Measurements from ENCODE around the gene PRKCA.

GRCh38 chr17:66859353-66859752 lies 556.9 kb downstream of the PRKCA start:
- TF ChIP-seq, protein P1, sequence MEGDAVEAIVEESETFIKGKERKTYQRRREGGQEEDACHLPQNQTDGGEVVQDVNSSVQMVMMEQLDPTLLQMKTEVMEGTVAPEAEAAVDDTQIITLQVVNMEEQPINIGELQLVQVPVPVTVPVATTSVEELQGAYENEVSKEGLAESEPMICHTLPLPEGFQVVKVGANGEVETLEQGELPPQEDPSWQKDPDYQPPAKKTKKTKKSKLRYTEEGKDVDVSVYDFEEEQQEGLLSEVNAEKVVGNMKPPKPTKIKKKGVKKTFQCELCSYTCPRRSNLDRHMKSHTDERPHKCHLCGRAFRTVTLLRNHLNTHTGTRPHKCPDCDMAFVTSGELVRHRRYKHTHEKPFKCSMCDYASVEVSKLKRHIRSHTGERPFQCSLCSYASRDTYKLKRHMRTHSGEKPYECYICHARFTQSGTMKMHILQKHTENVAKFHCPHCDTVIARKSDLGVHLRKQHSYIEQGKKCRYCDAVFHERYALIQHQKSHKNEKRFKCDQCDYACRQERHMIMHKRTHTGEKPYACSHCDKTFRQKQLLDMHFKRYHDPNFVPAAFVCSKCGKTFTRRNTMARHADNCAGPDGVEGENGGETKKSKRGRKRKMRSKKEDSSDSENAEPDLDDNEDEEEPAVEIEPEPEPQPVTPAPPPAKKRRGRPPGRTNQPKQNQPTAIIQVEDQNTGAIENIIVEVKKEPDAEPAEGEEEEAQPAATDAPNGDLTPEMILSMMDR (IDR thresholded peaks at IDR 0.05; ENCODE audit: low read depth, low read length): no peak
- no peak for TF ChIP-seq EZH2phosphoT487 (IDR thresholded peaks at IDR 0.05; ENCODE audit: low read depth)
